Measurements from ENCODE around the gene KIAA0513. TPM values are rescaled to one million over a fixed set of nuclear protein-coding genes. Genes with fewer than 3 reads are reported as not detected.

KIAA0513 gene
- total and polyA plus RNA-seq, 2 donors (not counting 1 experiment from before 2014, with no cell fraction given), result 11.7 to 22.3 TPM

DNA sequence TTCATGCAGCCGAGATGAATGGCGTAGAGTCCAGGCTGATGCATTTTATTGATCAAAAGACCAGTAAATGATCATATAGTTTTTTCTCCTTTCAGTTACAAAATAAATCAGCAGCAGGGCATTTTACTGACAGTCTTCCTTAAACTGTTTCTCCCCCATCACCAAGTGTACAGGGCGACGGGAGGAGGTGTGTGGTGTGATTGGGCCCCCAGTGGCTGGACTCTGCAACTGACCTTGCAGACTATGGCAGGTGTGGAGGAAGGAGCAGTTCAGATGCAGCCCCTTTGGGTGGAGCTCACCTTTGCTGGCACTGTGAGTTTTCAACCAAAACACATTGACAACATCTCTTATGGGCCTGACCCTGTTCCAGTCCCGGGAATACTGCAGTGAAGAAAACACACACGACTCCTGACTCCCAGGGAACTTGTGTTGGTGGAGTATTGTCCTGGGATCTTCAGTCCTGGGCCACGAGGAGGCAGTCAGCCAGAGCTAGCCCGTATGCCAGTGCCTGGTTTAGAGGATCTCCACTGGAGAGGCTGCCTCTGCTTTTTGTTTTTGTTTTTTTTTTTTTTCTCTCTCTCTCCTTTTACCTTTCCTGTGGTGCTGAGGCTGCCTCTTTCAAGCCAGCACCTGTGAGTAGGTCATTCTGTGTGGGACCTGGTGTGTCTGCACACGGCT, 29.8 kb downstream of the KIAA0513 start:
- H3K36me3 ChIP-seq (ENCODE audit: control insufficient read depth, insufficient read depth, low read length), result no peaks in the 10 kb centered on the region
- H3K27me3 ChIP-seq (ENCODE audit: control insufficient read depth, insufficient read depth, low read length), result no peaks in the 10 kb centered on the region
- H3K4me3 ChIP-seq (replicated peaks in 1 of 4; ENCODE audit: control extremely low read depth in 1 of 4, insufficient read depth in 1 of 4, low read depth in 3 of 4, low read length in 4 of 4), result no peak overlapping the region
- no peaks in the 10 kb centered on the region for H4K20me1 ChIP-seq (ENCODE audit: control insufficient read depth, extremely low read depth, insufficient read depth, low read length)
- peaks cover 5% of the 10 kb centered on the region for H3K4me1 ChIP-seq (ENCODE audit: control insufficient read depth, extremely low read depth, insufficient read depth, low read length)
- DNase-seq (ENCODE audit: low read depth in 2 of 2), result no peak
- no peak overlapping the region for H3K9ac ChIP-seq (ENCODE audit: insufficient read depth, low read length)
- no peaks in the 10 kb centered on the region for H3K79me2 ChIP-seq (ENCODE audit: control insufficient read depth, insufficient read depth, low read length)
- no peak overlapping the region for H3K27ac ChIP-seq (ENCODE audit: insufficient read depth, low read length)
- H2AFZ ChIP-seq (ENCODE audit: low read length), result no peak overlapping the region
- H3K9me3 ChIP-seq (ENCODE audit: control insufficient read depth, insufficient read depth, low read depth, low read length), result no peaks in the 10 kb centered on the region
- TF ChIP-seq EZH2 (IDR thresholded peaks at IDR 0.05; ENCODE audit: low read length, missing control alignments), result no peak
- TF ChIP-seq, protein P1, sequence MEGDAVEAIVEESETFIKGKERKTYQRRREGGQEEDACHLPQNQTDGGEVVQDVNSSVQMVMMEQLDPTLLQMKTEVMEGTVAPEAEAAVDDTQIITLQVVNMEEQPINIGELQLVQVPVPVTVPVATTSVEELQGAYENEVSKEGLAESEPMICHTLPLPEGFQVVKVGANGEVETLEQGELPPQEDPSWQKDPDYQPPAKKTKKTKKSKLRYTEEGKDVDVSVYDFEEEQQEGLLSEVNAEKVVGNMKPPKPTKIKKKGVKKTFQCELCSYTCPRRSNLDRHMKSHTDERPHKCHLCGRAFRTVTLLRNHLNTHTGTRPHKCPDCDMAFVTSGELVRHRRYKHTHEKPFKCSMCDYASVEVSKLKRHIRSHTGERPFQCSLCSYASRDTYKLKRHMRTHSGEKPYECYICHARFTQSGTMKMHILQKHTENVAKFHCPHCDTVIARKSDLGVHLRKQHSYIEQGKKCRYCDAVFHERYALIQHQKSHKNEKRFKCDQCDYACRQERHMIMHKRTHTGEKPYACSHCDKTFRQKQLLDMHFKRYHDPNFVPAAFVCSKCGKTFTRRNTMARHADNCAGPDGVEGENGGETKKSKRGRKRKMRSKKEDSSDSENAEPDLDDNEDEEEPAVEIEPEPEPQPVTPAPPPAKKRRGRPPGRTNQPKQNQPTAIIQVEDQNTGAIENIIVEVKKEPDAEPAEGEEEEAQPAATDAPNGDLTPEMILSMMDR (conservative IDR thresholded peaks at IDR 0.05 in 1 of 2, IDR thresholded peaks at IDR 0.05 in 1 of 2; ENCODE audit: low read depth in 1 of 2, low read length in 2 of 2), result no peak
- H3K4me2 ChIP-seq (ENCODE audit: extremely low read depth, insufficient read depth, low read length), result no peak overlapping the region

DNA sequence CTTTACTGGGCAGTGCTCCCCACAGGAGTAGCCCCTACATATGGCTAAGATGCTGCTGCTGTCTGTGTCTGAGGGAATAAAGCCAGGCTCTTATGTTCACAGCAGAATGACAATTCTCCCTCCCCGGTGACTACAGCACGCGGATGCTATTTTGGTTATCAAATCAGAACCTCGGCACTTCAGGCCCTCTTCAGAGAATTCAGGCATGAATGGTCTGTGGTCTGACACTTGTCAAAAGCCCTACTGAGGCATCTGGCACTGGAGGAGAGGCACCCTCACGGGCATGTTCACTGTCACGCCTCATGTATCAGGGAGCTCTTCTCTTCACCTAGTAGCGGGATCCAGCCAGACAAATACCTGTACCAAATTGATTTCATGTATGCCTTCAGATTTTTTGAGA, 30.4 kb downstream of the KIAA0513 start:
- H3K4me2 ChIP-seq (ENCODE audit: extremely low read depth, insufficient read depth, low read length), result no peak overlapping the region
- H3K36me3 ChIP-seq (ENCODE audit: control insufficient read depth, insufficient read depth, low read length), result no peaks in the 10 kb centered on the region
- H4K20me1 ChIP-seq (ENCODE audit: control insufficient read depth, extremely low read depth, insufficient read depth, low read length), result no peaks in the 10 kb centered on the region
- H3K4me1 ChIP-seq (ENCODE audit: control insufficient read depth, extremely low read depth, insufficient read depth, low read length), result peaks cover 5% of the 10 kb centered on the region
- no peak overlapping the region for H3K4me3 ChIP-seq (replicated peaks in 1 of 4; ENCODE audit: control extremely low read depth in 1 of 4, insufficient read depth in 1 of 4, low read depth in 3 of 4, low read length in 4 of 4)
- H3K9me3 ChIP-seq (ENCODE audit: control insufficient read depth, insufficient read depth, low read depth, low read length), result no peaks in the 10 kb centered on the region
- H3K27ac ChIP-seq (ENCODE audit: insufficient read depth, low read length), result no peak overlapping the region
- H3K9ac ChIP-seq (ENCODE audit: insufficient read depth, low read length), result no peak overlapping the region
- no peaks in the 10 kb centered on the region for H3K79me2 ChIP-seq (ENCODE audit: control insufficient read depth, insufficient read depth, low read length)
- TF ChIP-seq, protein P1 (conservative IDR thresholded peaks at IDR 0.05 in 1 of 2, IDR thresholded peaks at IDR 0.05 in 1 of 2; ENCODE audit: low read depth in 1 of 2, low read length in 2 of 2), result no peak
- TF ChIP-seq EZH2 (IDR thresholded peaks at IDR 0.05; ENCODE audit: low read length, missing control alignments), result no peak
- H3K27me3 ChIP-seq (ENCODE audit: control insufficient read depth, insufficient read depth, low read length), result no peaks in the 10 kb centered on the region
- no peak for DNase-seq (ENCODE audit: low read depth in 2 of 2)
- no peak overlapping the region for H2AFZ ChIP-seq (ENCODE audit: low read length)

- H3K4me1 ChIP-seq (ENCODE audit: control insufficient read depth, extremely low read depth, insufficient read depth, low read length), result peaks cover 5% of the 10 kb centered on the region
- no peaks in the 10 kb centered on the region for H3K79me2 ChIP-seq (ENCODE audit: control insufficient read depth, insufficient read depth, low read length)
- H3K36me3 ChIP-seq (ENCODE audit: control insufficient read depth, insufficient read depth, low read length), result no peaks in the 10 kb centered on the region
- no peak overlapping the region for H3K4me3 ChIP-seq (replicated peaks in 1 of 4; ENCODE audit: control extremely low read depth in 1 of 4, insufficient read depth in 1 of 4, low read depth in 3 of 4, low read length in 4 of 4)
- H3K27ac ChIP-seq (ENCODE audit: insufficient read depth, low read length), result no peak overlapping the region
- H3K9ac ChIP-seq (ENCODE audit: insufficient read depth, low read length), result no peak overlapping the region
- no peak overlapping the region for H3K4me2 ChIP-seq (ENCODE audit: extremely low read depth, insufficient read depth, low read length)
- H3K27me3 ChIP-seq (ENCODE audit: control insufficient read depth, insufficient read depth, low read length), result no peaks in the 10 kb centered on the region
- H2AFZ ChIP-seq (ENCODE audit: low read length), result no peak overlapping the region
- H4K20me1 ChIP-seq (ENCODE audit: control insufficient read depth, extremely low read depth, insufficient read depth, low read length), result no peaks in the 10 kb centered on the region
- no peak for DNase-seq (ENCODE audit: low read depth in 2 of 2)
- no peaks in the 10 kb centered on the region for H3K9me3 ChIP-seq (ENCODE audit: control insufficient read depth, insufficient read depth, low read depth, low read length)
- TF ChIP-seq EZH2 (IDR thresholded peaks at IDR 0.05; ENCODE audit: low read length, missing control alignments), result no peak
- TF ChIP-seq, protein P1 (conservative IDR thresholded peaks at IDR 0.05 in 1 of 2, IDR thresholded peaks at IDR 0.05 in 1 of 2; ENCODE audit: low read depth in 1 of 2, low read length in 2 of 2), result no peak
Measured at GRCh38 chr16:85058909-85059308, 31.3 kb downstream of the KIAA0513 start.

Measured in fibroblast of lung (primary cell).